Stimulated activated naive CD8-positive, alpha-beta T cell treated with anti-CD3 and anti-CD28 coated beads, Interleukin-15, Interleukin-2, amounts not matched to agents 100 U/mL and 50 U/mL, for 24 hours (primary cell): ENCODE data around the gene PI4KA.

Experiments used
- ATAC-seq: fragments of 150-1000 bp; cut with Tn5 transposase; one replicate; pipeline ENCODE4 v1.10.0; 2021
- DNase-seq: peaks from one replicate; pipeline ENCODE4 v3.0.0; 2021

The PI4KA gene

GRCh38 chr22:20881869-20882815 lies 23.5 kb upstream of the PI4KA start:
- DNase-seq (no peak), ATAC-seq (no peak)

- ATAC-seq (no peak), DNase-seq (no peak)
Measured at GRCh38 chr22:20881231-20881630, 22.6 kb upstream of the PI4KA start.

DNA sequence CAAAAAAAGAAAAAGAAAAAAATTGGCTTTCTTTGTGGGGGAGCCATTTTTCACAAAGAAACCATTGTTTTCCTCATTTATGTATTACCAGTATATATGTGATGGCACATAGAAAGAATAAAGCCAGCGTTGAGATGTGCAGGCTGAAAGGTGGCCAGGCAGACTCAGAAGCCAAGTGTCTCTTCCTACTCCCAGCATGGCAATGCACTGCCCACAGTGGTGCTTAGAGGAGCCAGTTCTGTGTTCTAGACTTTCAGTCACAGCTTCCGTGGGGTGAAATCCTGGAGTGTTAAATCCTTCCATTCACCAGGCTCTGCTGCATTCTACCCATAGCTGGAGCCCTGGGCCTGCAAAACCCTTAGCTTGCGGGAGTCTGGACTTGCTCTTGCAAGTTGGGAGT lies 19.1 kb upstream of the PI4KA start:
- ATAC-seq (no peak), DNase-seq (no peak)

- no peak for DNase-seq
- no peak for ATAC-seq
Measured at GRCh38 chr22:20875296-20875695, 16.7 kb upstream of the PI4KA start.

- no peak for DNase-seq
- no peak for ATAC-seq
Measured at GRCh38 chr22:20873214-20873613, 14.6 kb upstream of the PI4KA start.

- DNase-seq (no peak), ATAC-seq (no peak)
Measured at GRCh38 chr22:20869234-20869633, 10.6 kb upstream of the PI4KA start.

DNA sequence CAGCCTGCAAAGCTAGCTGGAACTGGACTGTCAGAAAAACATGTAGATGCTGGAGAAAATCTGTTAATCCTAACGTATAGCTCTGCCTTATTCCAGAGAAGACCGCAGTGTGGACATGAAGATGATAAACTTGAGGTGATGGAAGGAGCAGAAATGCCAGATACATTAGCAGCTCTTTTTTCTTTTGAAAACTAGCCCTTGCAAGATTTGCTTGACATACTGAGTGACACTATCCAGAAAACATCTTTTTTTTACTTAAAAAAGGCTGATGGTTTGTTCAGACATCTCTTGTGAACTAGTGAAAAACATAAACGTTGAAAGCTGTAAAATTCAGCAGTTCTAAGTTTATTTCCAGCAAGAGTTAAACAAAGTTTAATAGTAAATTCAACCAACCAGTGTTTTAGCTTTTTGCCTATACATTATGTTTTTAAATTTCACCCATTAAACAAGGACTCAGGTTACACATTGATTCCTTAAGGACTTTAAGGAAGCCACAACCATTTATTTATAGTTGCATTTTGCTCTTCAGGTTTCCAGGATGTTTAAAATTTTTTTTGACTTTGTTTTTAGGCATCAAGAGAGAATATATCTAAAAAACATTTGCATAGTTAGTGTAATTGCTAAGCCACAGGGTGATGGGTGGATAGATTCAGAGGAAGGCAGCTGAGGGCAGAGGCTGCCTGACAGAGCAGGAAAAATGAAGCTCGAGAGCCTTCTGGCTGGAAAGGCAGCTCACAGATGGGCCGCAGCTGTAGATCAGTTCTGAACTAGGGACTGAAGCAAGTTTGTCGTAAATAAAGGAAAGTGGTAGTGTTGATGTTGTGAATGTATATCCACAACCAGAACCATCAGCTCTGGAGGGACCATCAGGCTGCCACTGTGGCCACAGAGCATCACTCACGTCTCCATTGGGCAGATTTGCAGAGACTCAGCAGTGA lies 9.7 kb upstream of the PI4KA start:
- ATAC-seq (no peak), DNase-seq (no peak)

DNA sequence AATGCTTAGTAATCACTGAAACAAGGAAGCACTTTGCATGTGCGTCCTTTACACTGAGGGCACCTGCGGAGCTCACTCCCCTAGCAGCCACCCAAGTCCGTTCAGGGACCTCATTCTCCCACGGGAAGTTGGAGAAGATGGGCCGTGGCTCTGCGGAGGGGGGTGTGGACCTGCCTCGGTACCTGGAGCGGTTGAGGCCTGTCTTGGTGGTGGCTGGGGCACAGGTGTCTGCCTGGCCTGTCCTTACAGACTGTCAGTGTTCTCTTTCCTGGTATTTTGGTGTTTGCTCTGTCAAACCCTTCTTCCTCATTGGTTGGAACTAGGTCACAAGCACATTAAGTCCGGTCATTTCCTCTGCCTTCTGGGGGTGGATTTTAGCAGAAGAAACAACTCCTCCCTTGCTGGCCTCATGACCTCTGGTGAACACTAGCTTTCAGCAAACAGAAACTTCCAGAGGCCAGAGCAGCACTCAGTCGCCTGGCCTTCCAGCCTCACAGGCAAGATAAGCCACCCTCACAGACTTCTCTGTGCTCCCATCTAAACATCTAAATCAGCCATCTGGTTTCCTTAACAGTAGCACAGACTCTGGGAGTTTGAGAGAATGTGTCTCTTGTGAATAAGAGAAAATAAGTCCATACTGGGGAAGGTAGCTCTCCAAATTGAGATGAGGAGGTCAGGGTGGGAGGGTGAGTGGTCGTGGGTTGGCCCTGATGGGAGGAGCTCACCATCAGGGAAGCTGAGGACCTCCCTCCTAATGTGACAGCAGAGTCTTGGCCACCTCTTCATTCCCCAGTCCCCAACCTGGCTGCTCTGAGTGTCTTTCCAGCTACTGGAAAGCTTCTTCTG lies 8.8 kb upstream of the PI4KA start:
- ATAC-seq (no peak), DNase-seq (no peak)

GRCh38 chr22:20866736-20867135 lies 8.1 kb upstream of the PI4KA start:
- ATAC-seq: no peak
- DNase-seq: no peak

DNA sequence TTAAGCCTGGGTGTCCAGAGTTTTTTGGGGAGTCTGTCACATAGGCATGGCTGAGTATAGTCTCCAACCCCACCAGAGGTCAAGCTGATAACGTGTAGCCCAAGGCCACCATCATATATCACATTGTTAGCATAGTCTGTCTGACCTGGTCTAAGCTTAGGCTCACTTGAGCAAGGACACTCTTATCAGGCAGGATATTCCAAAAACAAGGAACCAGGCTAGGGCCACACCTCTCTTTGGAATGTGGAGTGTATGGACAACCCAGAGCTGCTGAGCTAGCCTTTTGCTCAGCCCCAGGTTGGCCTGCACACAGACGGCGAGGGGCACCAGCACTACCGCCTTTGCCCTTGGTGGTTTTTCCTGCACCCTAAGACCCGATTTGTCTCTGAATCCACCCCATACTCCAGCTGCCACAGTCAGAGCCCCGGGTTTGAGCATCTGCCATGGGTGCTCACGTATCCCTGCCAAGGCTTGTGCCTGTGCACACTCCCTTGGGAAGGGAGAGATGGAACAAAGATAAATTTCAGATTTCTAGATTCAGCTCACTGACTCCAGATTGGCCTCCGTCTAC lies 7.3 kb upstream of the PI4KA start:
- ATAC-seq (no peak), DNase-seq (no peak)

GRCh38 chr22:20865331-20865730 lies 6.7 kb upstream of the PI4KA start:
- ATAC-seq (no peak), DNase-seq (no peak)

DNA sequence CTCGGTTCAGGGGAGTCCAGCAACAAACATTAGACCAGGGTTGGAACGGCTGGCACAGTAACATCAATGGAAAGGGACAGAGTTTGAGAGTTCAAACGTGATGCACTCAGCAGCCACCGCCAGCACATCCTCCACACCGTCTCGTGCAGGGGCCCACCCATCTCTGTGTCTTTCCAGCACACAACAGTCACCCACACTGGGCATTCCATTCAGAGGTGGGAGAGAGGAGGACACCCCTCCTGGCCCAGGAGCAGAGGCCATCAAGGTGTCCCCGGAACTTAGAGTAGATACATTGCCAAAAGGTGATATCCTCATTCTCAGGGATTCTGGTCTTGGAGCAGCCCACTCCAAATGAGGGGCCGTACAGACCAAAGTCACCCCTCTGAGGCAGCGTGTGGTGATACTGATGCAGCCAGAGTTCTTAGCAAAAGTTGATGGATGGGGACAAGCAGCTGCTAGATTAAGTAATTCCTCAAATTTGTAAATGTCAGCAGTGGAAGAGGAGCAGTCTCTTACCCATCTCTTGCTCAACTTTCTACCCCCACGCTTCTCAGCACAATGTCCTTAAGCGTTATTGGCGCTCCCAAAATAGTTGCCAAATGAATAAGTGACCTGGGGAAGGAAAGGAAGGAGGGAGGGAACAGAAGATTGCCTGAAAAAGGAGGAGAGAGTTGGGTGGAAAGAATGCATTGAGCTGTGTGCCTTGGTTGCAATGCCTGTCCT lies 5.7 kb upstream of the PI4KA start:
- ATAC-seq (no peak), DNase-seq (no peak)

DNA sequence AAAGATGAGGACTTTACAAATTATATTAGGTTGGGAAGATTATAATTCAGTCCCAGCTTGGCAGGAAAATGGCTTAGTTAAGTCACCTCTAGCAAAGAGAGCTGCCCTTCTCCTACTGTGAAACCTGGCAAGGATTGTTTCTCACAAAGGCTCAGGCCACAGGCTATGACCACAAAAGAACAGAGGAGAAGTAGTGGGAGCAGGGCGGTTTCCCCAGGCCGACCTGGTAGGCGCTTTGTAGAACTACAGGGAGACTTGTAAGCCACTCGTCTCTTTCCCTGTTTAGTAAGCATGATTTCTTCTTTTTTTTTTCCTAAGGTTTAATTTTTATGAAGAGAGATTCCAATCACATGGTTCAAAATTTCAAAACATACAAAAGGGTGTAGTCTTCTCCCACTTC lies 4.8 kb upstream of the PI4KA start:
- DNase-seq (no peak), ATAC-seq (no peak)

GRCh38 chr22:20862540-20862939 lies 3.9 kb upstream of the PI4KA start:
- ATAC-seq: no peak
- no peak for DNase-seq

GRCh38 chr22:20859615-20860014 lies 1.0 kb upstream of the PI4KA start:
- ATAC-seq: no peak

GRCh38 chr22:20857838-20858614 lies 585 bp downstream of the PI4KA start:
- DNase-seq (peak; percentile 84), ATAC-seq (peak; percentile 65)

More at GRCh38 chr22:20859615-20860014, 1.0 kb upstream of the PI4KA start:
- no peak for DNase-seq

- no peak for DNase-seq
- ATAC-seq: no peak
Measured at GRCh38 chr22:20857247-20857643, 1.4 kb downstream of the PI4KA start.

DNA sequence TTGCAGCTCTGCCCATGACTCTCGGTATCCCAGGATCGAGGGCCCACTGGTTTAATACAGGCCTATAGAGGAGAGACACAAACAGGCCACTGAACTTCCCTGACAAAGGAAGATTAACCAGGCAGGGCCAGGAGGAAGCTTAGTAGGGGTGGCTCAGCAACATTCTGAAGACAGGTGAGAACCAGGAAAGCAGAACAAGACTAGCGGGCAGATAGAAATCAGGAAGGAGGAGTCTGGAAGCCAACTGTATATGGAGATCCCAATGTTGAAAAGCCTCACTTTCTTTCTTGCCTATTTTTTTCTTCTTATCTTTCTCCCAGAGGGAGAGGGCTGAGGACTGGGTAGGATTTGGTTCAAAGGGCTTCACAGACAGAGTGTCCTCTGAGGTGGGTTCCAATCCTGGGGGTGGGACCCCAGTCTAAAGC lies 5.4 kb downstream of the PI4KA start:
- DNase-seq (no peak), ATAC-seq (no peak)

- DNase-seq (no peak), ATAC-seq (no peak)
Measured at GRCh38 chr22:20852503-20852902, 6.1 kb downstream of the PI4KA start.

DNA sequence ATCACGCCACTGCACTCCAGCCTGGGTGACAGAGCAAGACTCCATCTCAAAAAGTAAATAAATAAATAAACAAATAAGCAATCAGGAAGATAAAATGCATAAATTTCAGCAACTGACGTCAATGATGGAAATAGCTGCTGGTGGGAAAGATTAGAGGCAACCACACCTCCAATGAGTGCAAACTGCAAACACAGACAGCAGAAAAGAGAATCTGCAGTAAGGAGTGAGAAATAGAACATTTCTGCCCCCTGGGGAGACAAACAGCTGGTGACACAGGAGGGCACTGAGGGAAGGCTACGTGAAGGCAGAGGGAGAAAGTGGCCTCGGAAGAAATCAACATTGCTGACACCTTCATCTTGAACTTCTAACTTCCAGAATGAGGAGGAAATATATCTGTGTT lies 6.5 kb downstream of the PI4KA start:
- no peak for ATAC-seq
- DNase-seq: no peak
